ACHN (cell line): ENCODE data around the gene SYK.
A peak's percentile ranks its signal among the peaks of the same experiment; 100 is the strongest.
"Not testable (repeated sequence)": the region's sequence is repeated elsewhere in the genome, so short reads cannot be mapped to it uniquely, and the experiment has no call there.

ENCODE experiments used
- DNase-seq: peaks from one replicate; pipeline ENCODE4 v3.0.0-alpha.2; 2015
- in situ Hi-C: cut with HindIII; loops from 2 replicates; pipeline ENCODE4 v1.10.0; 2017; ENCODE audit warnings: low sequenced_read_pairs, low pct_ligation_motif_present, low pct_unique_long_range_greater_than_20kb

The SYK gene

GRCh38 chr9:90861826-90862740 is 60.5 kb downstream of the SYK start:
- in situ Hi-C loops: no loop called here
- DNase-seq: no peak

GRCh38 chr9:90864779-90865178 is 63.2 kb downstream of the SYK start:
- in situ Hi-C loops: no loop called here
- no peak for DNase-seq

DNA sequence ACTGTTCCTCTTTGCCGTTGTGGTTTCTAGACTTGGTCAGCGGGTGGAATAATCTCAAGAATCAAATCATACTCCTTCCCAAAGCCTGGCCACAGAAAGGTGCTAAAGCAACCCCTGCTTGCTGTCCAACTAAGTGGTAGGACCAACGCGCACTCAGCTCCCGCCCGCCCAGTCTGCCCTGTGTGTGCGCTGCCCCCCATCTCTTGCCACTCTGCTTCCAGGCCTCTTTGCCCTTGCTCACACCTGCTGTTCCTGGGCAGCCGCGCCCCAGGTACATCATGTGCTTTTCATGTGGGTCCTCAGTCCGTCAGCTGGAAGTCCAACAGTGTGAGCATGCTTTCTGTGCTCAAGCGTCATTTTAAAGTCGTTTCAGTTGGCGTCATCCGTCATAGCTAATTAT is 65.5 kb downstream of the SYK start:
- in situ Hi-C loops: no loop called here
- no peak for DNase-seq

GRCh38 chr9:90868555-90868954 is 66.9 kb downstream of the SYK start:
- DNase-seq: no peak
- in situ Hi-C loops: no loop called here

DNA sequence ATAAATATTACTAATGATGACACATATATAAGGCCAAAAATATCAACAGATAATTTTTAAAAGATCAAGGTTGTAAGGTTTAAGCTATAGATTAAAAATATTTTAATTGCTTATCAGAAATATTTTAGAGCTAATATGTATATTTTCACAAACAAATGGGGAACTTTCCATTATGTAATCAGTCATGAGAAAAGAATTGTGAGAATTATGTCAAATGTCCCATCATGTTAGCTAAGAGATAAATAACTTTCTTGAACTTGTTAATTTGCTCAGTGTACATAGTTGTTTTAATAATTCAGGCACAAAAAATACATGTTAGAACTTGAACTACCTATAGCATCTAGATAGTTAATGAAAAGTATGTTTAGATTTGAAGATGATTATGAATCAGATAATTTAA is 67.7 kb downstream of the SYK start:
- no peak for DNase-seq
- in situ Hi-C loops: no loop called here

- in situ Hi-C loops: no loop called here
- DNase-seq: peak; percentile 31
Measured at GRCh38 chr9:90870621-90871326, 69.2 kb downstream of the SYK start.

DNA sequence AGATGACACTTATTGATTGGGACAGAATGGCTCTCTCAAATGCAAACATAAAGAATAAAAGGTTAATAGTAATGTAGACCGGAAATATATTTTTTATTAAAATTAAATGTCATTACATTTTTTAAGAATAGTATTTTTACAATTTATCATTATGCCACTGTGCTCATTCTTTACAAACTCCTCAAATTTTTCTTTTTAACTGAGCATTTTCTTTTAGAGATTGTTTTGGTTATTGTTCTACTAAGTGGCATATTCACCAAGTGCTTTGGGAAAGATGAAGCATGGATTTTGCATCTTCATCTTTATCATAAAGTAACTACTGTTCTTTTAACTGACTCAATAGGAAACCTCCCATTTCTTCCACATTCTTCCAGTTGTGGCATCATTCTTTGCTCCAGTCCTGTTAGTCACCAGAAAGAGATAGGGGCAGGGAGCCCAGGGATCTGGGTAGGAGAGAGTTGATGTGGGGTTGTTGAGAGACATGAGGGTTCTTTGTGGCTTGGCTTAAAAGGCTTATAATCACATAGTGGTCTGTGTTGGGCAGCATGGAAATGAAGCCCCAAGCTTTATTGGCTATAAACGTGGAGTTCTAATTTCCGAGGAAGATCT is 69.8 kb downstream of the SYK start:
- in situ Hi-C loops: no loop called here
- DNase-seq: no peak

GRCh38 chr9:90872835-90873294 is 71.2 kb downstream of the SYK start:
- in situ Hi-C loops: no loop called here
- DNase-seq: no peak

GRCh38 chr9:90873422-90873821 is 71.8 kb downstream of the SYK start:
- in situ Hi-C loops: no loop called here
- DNase-seq: no peak

DNA sequence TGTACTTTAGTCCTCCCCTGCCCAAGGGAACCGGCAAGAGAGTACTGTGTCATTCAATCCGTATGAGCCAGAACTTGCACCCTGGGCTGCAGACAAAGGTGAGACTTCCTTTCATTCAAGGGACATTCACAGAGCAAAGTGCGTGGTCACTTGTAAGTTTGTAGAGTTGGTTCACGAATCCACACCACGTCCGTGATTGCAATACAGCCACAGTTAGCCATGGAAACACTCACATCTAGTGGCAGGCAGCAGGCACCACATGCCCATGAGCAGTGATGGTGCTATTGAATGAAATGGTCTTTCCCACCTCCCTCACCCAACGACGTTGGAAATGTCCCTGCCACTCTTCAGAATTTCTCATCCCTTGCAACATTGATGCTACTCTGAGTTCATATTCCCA is 72.6 kb downstream of the SYK start:
- in situ Hi-C loops: no loop called here
- no peak for DNase-seq

GRCh38 chr9:90878562-90878961 is 76.9 kb downstream of the SYK start:
- no peak for DNase-seq
- in situ Hi-C loops: no loop called here

- in situ Hi-C loops: no loop called here
- DNase-seq: no peak
Measured at GRCh38 chr9:90880066-90880465, 78.4 kb downstream of the SYK start.

GRCh38 chr9:90880669-90881068 is 79.0 kb downstream of the SYK start:
- in situ Hi-C loops: no loop called here
- DNase-seq: no peak

DNA sequence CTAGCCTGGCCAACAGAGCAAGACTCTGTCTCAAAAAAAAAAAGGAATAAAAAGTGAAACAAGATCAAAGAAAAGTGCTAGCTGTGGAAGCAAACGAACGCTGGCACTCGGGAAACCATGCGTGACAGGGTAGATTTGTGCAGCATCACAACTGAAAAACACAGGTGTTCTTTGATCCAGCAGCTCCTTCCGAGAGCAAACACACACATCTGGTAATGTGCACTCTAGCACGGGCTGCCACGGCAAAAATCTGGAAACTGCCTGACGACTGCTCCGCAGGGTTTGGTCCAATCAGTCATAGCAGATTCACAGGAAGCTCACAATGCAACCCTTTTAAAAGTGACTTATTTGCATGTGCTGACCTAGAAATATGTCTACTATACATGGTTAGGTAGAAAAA is 80.0 kb downstream of the SYK start:
- in situ Hi-C loops: no loop called here
- no peak for DNase-seq

DNA sequence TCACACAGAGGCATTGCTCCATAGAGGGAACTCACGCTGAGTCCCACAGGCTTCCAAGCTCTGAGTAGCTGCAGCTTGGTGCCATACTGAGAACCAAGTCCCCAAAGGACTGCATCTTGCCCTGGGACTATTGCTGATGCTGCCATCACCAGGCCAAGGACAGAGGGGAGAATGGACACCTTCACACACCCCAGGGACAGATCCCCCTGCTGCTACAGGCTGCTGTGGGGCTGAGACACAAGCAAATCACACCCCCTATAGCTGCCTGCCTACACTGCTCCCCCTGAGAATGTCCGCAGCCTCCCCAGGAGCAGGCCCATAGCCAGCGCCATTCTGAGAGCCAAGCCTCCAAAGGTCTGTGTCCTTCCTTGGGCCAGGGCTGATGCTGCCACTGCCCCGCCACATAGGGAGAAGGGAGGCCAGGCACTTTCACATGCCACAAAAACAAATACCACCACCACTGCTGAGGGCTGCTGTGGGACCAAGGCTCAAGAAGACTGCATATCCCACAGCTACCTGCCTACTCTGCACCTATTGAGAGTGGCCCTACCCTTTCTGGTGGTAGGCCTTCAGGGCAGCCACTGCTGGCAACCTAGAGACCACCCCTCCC is 81.5 kb downstream of the SYK start:
- DNase-seq: no peak
- in situ Hi-C loops: no loop called here

- no peak for DNase-seq
- in situ Hi-C loops: no loop called here
Measured at GRCh38 chr9:90883661-90884060, 82.0 kb downstream of the SYK start.

GRCh38 chr9:90884178-90884577 is 82.6 kb downstream of the SYK start:
- in situ Hi-C loops: no loop called here

DNA sequence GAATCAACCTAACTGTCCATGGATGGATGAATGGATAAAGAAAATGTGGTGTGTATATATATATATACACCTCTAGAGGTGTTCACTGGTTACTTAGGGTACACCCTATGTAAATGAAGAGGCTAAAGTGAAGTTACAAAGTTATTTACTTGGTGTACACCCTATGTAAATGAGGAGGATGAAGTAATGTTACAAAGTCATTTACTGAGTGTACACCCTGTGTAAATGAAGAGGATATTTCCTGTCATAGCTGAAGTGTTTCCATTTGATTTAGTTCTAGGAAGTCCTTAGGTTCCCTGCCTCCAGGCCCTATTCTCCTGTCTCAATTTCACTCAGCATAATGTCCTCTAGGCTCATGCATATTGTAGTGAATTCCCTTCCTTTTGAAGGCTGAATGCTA is 85.2 kb downstream of the SYK start:
- DNase-seq, in situ Hi-C loops: not testable (repeated sequence)

More at GRCh38 chr9:90884178-90884577, 82.6 kb downstream of the SYK start:
- no peak for DNase-seq

GRCh38 chr9:90888941-90889340 is 87.3 kb downstream of the SYK start:
- DNase-seq: no peak
- in situ Hi-C loops: no loop called here
